ENCODE data around the gene STARD5. TPM values are rescaled to one million over a fixed set of nuclear protein-coding genes. Genes with fewer than 3 reads are reported as not detected.

STARD5 gene
- total and polyA plus RNA-seq, 9 of the 15 experiments (the other 6 are each of a cell fraction or from before 2014, with no cell fraction given), result 1.7 to 5.7 (median 2.2) TPM

DNA sequence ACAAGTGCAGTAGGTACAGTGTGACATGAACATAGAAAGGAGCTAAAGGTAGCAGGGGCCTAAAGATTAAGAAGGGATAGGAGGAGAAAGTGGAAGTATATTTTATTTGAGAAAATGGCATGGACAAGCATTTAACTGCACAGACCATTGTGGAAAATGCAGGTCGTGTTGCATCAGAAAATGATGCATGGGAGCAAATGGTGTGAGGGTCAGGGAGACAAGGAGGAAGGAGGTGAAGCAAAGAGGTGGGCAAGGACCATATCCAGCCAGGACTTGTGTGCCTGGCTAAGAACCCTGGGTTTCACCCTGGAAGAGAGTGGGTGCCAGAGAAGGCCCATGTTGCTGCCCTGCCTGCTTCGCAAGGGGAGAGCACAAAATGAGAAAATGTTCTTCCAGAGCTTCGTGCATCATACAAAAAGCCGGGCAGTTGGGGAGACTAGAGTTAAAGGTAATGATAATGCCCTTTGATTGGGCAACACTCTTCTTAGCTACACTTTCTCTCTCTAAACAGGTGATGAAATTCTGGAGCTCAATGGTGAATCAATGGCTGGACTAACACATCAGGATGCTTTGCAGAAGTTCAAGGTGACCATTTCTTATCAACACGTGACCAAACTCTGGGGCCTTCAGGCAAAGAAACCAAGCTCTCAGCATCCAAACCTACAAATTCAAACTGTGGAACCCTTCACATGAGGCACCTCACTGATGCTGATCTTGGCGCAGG is 45.5 kb downstream of the STARD5 start:
- H3K27ac ChIP-seq (ENCODE audit: extremely low read depth, low read depth, low read length), result no peak overlapping the region
- BruUV-seq (replicated peaks), result no TSS peak
- H3K9ac ChIP-seq (ENCODE audit: insufficient read depth in 1 of 2, low read depth in 2 of 2, low read length in 2 of 2), result no peak overlapping the region
- ChIA-PET CTCF (ENCODE audit: low intra/inter-chr PET ratio) (no interaction called here), POLR2A (no interaction called here)
- no peaks in the 10 kb centered on the region for H3K9me3 ChIP-seq (replicated peaks; ENCODE audit: control insufficient read depth, insufficient read depth, low read depth, low read length)
- H3K27me3 ChIP-seq (ENCODE audit: control insufficient read depth in 2 of 2, insufficient read depth in 2 of 2, low read length in 2 of 2), result no peaks in the 10 kb centered on the region
- no peaks in the 10 kb centered on the region for H3K36me3 ChIP-seq (ENCODE audit: control insufficient read depth, insufficient read depth, low read length)
- no peaks in the 10 kb centered on the region for H3K79me2 ChIP-seq (ENCODE audit: control insufficient read depth, insufficient read depth, low read length)
- TF ChIP-seq MEIS2 (IDR thresholded peaks at IDR 0.05; ENCODE audit: partially characterized antibody), result no peak
- no peak for TF ChIP-seq NR2C1 (IDR thresholded peaks at IDR 0.05)
- no peak for TF ChIP-seq NR2C1 (tag; IDR thresholded peaks at IDR 0.05)
- no peak for TF ChIP-seq JUND (IDR thresholded peaks at IDR 0.05; ENCODE audit: borderline replicate concordance, low read depth, low read length)
- no peak for TF ChIP-seq JUND (tag; IDR thresholded peaks at IDR 0.05; ENCODE audit: borderline replicate concordance, low read depth, low read length)
- no peak for TF ChIP-seq ZNF589 (CRISPR knock-in tag; IDR thresholded peaks at IDR 0.05; ENCODE audit: low read depth)
- TF ChIP-seq ZNF785 (CRISPR knock-in tag; IDR thresholded peaks at IDR 0.05), result no peak
- TF ChIP-seq RB1 (IDR thresholded peaks at IDR 0.05; ENCODE audit: low read depth), result no peak
- no peak for TF ChIP-seq CEBPB (tag; IDR thresholded peaks at IDR 0.05)
- TF ChIP-seq ZNF57 (CRISPR knock-in tag; IDR thresholded peaks at IDR 0.05), result no peak
- no peak for TF ChIP-seq HCFC1 (IDR thresholded peaks at IDR 0.05; ENCODE audit: low read depth, low read length)
- TF ChIP-seq, protein P1, sequence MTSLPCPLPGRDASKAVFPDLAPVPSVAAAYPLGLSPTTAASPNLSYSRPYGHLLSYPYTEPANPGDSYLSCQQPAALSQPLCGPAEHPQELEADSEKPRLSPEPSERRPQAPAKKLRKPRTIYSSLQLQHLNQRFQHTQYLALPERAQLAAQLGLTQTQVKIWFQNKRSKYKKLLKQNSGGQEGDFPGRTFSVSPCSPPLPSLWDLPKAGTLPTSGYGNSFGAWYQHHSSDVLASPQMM (CRISPR knock-in tag; IDR thresholded peaks at IDR 0.05), result no peak
- no peak for TF ChIP-seq TSC22D4 (tag; IDR thresholded peaks at IDR 0.05)
- no peak for TF ChIP-seq ZFP1 (CRISPR knock-in tag; IDR thresholded peaks at IDR 0.05)
- TF ChIP-seq, protein P2, sequence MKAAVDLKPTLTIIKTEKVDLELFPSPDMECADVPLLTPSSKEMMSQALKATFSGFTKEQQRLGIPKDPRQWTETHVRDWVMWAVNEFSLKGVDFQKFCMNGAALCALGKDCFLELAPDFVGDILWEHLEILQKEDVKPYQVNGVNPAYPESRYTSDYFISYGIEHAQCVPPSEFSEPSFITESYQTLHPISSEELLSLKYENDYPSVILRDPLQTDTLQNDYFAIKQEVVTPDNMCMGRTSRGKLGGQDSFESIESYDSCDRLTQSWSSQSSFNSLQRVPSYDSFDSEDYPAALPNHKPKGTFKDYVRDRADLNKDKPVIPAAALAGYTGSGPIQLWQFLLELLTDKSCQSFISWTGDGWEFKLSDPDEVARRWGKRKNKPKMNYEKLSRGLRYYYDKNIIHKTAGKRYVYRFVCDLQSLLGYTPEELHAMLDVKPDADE (conservative IDR thresholded peaks at IDR 0.05; ENCODE audit: control insufficient read depth, low read depth, low read length), result no peak
- no peak for TF ChIP-seq U2AF2 (optimal IDR thresholded peaks at IDR 0.05; ENCODE audit: low read depth, low read length)
- TF ChIP-seq, protein P3, sequence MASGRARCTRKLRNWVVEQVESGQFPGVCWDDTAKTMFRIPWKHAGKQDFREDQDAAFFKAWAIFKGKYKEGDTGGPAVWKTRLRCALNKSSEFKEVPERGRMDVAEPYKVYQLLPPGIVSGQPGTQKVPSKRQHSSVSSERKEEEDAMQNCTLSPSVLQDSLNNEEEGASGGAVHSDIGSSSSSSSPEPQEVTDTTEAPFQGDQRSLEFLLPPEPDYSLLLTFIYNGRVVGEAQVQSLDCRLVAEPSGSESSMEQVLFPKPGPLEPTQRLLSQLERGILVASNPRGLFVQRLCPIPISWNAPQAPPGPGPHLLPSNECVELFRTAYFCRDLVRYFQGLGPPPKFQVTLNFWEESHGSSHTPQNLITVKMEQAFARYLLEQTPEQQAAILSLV (tag; IDR thresholded peaks at IDR 0.05), result no peak
- TF ChIP-seq CAMTA2 (CRISPR knock-in tag; conservative IDR thresholded peaks at IDR 0.05), result no peak
- TF ChIP-seq CHD2 (IDR thresholded peaks at IDR 0.05; ENCODE audit: low read depth, low read length), result no peak
- TF ChIP-seq, protein P4, sequence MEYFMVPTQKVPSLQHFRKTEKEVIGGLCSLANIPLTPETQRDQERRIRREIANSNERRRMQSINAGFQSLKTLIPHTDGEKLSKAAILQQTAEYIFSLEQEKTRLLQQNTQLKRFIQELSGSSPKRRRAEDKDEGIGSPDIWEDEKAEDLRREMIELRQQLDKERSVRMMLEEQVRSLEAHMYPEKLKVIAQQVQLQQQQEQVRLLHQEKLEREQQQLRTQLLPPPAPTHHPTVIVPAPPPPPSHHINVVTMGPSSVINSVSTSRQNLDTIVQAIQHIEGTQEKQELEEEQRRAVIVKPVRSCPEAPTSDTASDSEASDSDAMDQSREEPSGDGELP (CRISPR knock-in tag; IDR thresholded peaks at IDR 0.05; ENCODE audit: borderline replicate concordance), result no peak
- no peak for TF ChIP-seq RBM39 (optimal IDR thresholded peaks at IDR 0.05; ENCODE audit: low read depth, low read length)
- no peak for TF ChIP-seq FOS (IDR thresholded peaks at IDR 0.05; ENCODE audit: extremely low read depth, insufficient read length)
- intact Hi-C loops (cut with micrococcal nuclease) (loop anchor here (10.0 kb wide), 2 partner anchors 196 to 656 kb away; no protein-coding TSS in a partner anchor), in situ Hi-C loops (cut with MboI) (no loop called here)
- FAIRE-seq, result no peak
- H3K4me3 ChIP-seq, result no peak overlapping the region
- no peak overlapping the region for H3K4me2 ChIP-seq (ENCODE audit: insufficient read depth, low read length)
- ATAC-seq, result no peak
- no peaks in the 10 kb centered on the region for H3K9me1 ChIP-seq (ENCODE audit: control insufficient read depth, insufficient read depth, low read length)
- no peaks in the 10 kb centered on the region; a peak in 1 of 5 replicates for H3K4me1 ChIP-seq (replicated peaks in 1 of 2; ENCODE audit: control insufficient read depth in 2 of 2, insufficient read depth in 2 of 2, low read length in 2 of 2)
- no peak for DNase-seq (ENCODE audit: extremely low read depth in 1 of 4, low spot score in 3 of 4)
- no peaks in the 10 kb centered on the region for H4K20me1 ChIP-seq (replicated peaks; ENCODE audit: control insufficient read depth, insufficient read depth, low read length)
- 49% methylated on average over 6 of the region's 6 CpGs for WGBS (ENCODE audit: insufficient coverage, low coverage, missing lambda C conversion rate)
- H2AFZ ChIP-seq (ENCODE audit: low read depth, low read length), result no peak overlapping the region
